K562 (cell line): ENCODE measurements around the gene BRD3OS. TPM values are rescaled to one million over a fixed set of nuclear protein-coding genes. Genes with fewer than 3 reads are reported as not detected.
A peak's percentile ranks its signal among the peaks of the same experiment; 100 is the strongest.

Source experiments
- CCAR2 ChIP-seq: fragments of 200-400 bp; formaldehyde crosslinking; IDR thresholded peaks from 2 replicates; pipeline ENCODE4 v1.6.1; 2017; ENCODE audit warnings: mild to moderate bottlenecking, low read depth, low read length
- GTF2E2 ChIP-seq: fragments of 200-800 bp; sonication (Bioruptor generic); IDR thresholded peaks from 2 replicates; pipeline ENCODE4 v1.6.1; 2016; ENCODE audit warnings: missing genetic modification characterization, missing compliant biosample characterization
- KDM5B ChIP-seq: fragments of 200-600 bp; sonication (generic); IDR thresholded peaks from 2 replicates; pipeline ENCODE4 v1.6.1; 2012; ENCODE audit warnings: low read depth, mild to moderate bottlenecking, moderate library complexity, low read length, control low read depth, inconsistent platforms; ENCODE audit not compliant: insufficient replicate concordance
- NFRKB ChIP-seq: fragments of 450-650 bp; IDR thresholded peaks from 2 replicates; pipeline ENCODE4 v1.6.1; 2016; ENCODE audit warnings: low read depth
- PHF20 ChIP-seq: fragments of 450-650 bp; IDR thresholded peaks from 2 replicates; pipeline ENCODE4 v1.6.1; 2018; ENCODE audit not compliant: partially characterized antibody
- RAD21 ChIP-seq, 2 experiments: fragments of 250-450 bp in 1 of 2; fragments of 450-650 bp in 1 of 2; sonication (Bioruptor Pico) in 1 of 2; formaldehyde crosslinking in 1 of 2; IDR thresholded peaks in 1 of 2; conservative IDR thresholded peaks in 1 of 2; 2 replicates each; pipeline versions ENCODE4 v1.4.0 to v1.8.0; 2020 to 2022; ENCODE audit warnings: mild to moderate bottlenecking in 2 of 2, moderate library complexity in 1 of 2
- RB1 ChIP-seq: fragments of 450-650 bp; IDR thresholded peaks from 2 replicates; pipeline ENCODE4 v1.6.1; 2017; ENCODE audit warnings: low read depth, mild to moderate bottlenecking
- RBM14 ChIP-seq: fragments of 200-400 bp; formaldehyde crosslinking; IDR thresholded peaks from 2 replicates; pipeline ENCODE4 v1.6.1; 2018; ENCODE audit warnings: low read depth, mild to moderate bottlenecking, low read length, moderate library complexity, borderline replicate concordance; ENCODE audit not compliant: insufficient read depth
- ZBTB7A ChIP-seq: IDR thresholded peaks from 2 replicates; pipeline ENCODE4 v1.6.1; 2011; ENCODE audit warnings: low read depth, mild to moderate bottlenecking, low read length, moderate library complexity, borderline replicate concordance; ENCODE audit not compliant: control insufficient read depth
- ZNF3 ChIP-seq: fragments of 250-450 bp; sonication (Bioruptor Pico); IDR thresholded peaks from 2 replicates; pipeline ENCODE4 v1.5.0; 2021; ENCODE audit warnings: mild to moderate bottlenecking, moderate library complexity
- ZNF445 ChIP-seq: fragments of 250-450 bp; sonication (Bioruptor Pico); IDR thresholded peaks from 2 replicates; pipeline ENCODE4 v1.4.0; 2020; ENCODE audit warnings: low read depth, mild to moderate bottlenecking, moderate library complexity
- polyA plus RNA-seq, 8 experiments: library from polyadenylated mRNA; depleted of rRNA in 4 of 8; stranded (reverse) in 5 of 8; unstranded in 3 of 8; fragments of >200 nt; fragmentation: Nextera tagmentation in 2 of 8; fragmentation: Illumina TruSeq in 1 of 8; extraction: Ambion mirVana in 2 of 8; extraction: Trizol in 1 of 8; gene quantifications; 2 replicates each; pipeline versions ENCODE4 v1.2.1 to v1.2.3, GENCODE V29; 2011 to 2014; ENCODE audit warnings: inconsistent platforms in 1 of 8, missing spikeins in 1 of 8
- total RNA-seq, 7 experiments: library from RNA; depleted of rRNA in 6 of 7; stranded (reverse); fragments of >200 nt in 6 of 7; fragmentation: Illumina TruSeq in 2 of 7; extraction: Trizol in 2 of 7; gene quantifications; 2 replicates each; pipeline versions ENCODE4 v1.2.1 to v1.2.3, GENCODE V29; 2011 to 2021; ENCODE audit warnings: low replicate concordance in 1 of 7
- TF ChIP-seq, protein P1 (sequence below): sonication (generic); formaldehyde crosslinking; IDR thresholded peaks from 2 replicates; pipeline ENCODE4 v1.8.1; 2023; ENCODE audit warnings: missing genetic modification reagents, mild to moderate bottlenecking, borderline replicate concordance
- TF ChIP-seq, protein P2 (sequence below): fragments of 450-650 bp; IDR thresholded peaks from 2 replicates; pipeline ENCODE4 v1.7.0; 2016; ENCODE audit warnings: borderline replicate concordance
- TF ChIP-seq, protein P3 (sequence below): IDR thresholded peaks from 2 replicates; pipeline ENCODE4 v1.6.1; 2016; ENCODE audit warnings: missing genetic modification characterization, missing compliant biosample characterization
- TF ChIP-seq, protein P4 (sequence below), 3 experiments: IDR thresholded peaks in 2 of 3; conservative IDR thresholded peaks in 1 of 3; 2 replicates each; pipeline ENCODE4 v1.5.1; 2011 to 2012; ENCODE audit warnings: low read length in 3 of 3, mild to moderate bottlenecking in 3 of 3, control low read depth in 2 of 3, improper control_type of control experiment in 1 of 3, inconsistent platforms in 1 of 3, low read depth in 1 of 3, mixed read lengths in 1 of 3, moderate library complexity in 1 of 3; ENCODE audit not compliant: insufficient read depth in 2 of 3

The BRD3OS gene
- total and polyA plus RNA-seq, 9 of the 15 experiments (the other 6 are each of a cell fraction or from before 2014, with no cell fraction given): 1.1 to 8.7 (median 5.9) TPM

DNA sequence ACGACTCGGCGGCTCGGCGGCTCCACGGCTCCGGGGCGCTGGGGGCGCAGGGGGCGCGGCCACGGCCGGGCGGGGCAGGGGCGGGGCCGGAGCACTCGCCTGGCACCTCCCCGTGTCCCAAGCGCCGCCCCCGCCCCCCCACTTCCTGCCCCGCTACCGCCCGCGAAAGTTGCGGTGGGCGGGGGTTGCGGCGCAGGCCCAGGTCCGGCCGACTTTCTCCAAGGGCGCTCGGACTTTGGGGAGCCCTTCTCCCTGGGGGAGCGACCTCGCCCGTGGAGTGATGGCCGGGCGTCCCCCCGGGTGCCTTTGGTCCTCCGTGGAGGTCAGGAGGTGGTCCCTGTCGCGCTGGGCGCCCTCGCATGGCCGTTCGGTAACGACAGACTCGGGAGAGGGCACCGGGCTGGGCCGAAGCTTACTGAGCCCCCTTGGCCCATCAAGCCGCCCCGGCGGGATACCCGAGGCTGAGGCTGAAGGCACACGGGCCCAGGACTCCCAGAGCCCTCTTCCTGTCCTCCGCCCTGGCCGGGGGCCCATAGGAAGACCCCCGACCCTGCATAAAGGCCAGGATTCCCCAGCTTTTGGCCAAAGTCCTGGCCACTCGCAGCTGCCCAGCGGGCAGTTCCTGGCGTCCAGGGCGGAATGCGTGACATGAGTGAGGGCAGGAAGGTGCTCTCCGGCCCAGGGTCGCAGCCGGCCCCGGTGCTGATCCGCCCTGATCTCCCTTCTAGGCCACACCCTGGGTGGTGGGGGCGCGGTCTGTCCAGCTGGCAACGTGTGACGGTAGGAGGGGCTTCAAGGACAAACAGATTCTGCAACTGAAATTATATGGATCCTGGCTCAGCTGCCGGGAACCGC lies 32.3 kb upstream of the BRD3OS start (continued):
- TF ChIP-seq GTF2E2 (no peak), RAD21 (CRISPR knock-in tag; conservative IDR thresholded peaks at IDR 0.05 in 1 of 2, IDR thresholded peaks at IDR 0.05 in 1 of 2) (peak; percentile 39 to 43), RB1 (peak; percentile 37; the same call in 1 of the 2 replicates), CCAR2 (no peak), RBM14 (0 out of 2 replicates have a peak, but pooled peaks have one; percentile 13), PHF20 (peak; percentile 43), ZBTB7A (peak; percentile 76; the same call in 1 of the 2 replicates), KDM5B (no peak), ZNF445 (CRISPR knock-in tag) (no peak), ZNF3 (CRISPR knock-in tag) (no peak), NFRKB (no peak)
- TF ChIP-seq, protein P1, sequence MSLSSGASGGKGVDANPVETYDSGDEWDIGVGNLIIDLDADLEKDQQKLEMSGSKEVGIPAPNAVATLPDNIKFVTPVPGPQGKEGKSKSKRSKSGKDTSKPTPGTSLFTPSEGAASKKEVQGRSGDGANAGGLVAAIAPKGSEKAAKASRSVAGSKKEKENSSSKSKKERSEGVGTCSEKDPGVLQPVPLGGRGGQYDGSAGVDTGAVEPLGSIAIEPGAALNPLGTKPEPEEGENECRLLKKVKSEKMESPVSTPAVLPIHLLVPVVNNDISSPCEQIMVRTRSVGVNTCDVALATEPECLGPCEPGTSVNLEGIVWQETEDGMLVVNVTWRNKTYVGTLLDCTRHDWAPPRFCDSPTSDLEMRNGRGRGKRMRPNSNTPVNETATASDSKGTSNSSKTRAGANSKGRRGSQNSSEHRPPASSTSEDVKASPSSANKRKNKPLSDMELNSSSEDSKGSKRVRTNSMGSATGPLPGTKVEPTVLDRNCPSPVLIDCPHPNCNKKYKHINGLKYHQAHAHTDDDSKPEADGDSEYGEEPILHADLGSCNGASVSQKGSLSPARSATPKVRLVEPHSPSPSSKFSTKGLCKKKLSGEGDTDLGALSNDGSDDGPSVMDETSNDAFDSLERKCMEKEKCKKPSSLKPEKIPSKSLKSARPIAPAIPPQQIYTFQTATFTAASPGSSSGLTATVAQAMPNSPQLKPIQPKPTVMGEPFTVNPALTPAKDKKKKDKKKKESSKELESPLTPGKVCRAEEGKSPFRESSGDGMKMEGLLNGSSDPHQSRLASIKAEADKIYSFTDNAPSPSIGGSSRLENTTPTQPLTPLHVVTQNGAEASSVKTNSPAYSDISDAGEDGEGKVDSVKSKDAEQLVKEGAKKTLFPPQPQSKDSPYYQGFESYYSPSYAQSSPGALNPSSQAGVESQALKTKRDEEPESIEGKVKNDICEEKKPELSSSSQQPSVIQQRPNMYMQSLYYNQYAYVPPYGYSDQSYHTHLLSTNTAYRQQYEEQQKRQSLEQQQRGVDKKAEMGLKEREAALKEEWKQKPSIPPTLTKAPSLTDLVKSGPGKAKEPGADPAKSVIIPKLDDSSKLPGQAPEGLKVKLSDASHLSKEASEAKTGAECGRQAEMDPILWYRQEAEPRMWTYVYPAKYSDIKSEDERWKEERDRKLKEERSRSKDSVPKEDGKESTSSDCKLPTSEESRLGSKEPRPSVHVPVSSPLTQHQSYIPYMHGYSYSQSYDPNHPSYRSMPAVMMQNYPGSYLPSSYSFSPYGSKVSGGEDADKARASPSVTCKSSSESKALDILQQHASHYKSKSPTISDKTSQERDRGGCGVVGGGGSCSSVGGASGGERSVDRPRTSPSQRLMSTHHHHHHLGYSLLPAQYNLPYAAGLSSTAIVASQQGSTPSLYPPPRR (CRISPR knock-in tag): no peak
- TF ChIP-seq, protein P2, sequence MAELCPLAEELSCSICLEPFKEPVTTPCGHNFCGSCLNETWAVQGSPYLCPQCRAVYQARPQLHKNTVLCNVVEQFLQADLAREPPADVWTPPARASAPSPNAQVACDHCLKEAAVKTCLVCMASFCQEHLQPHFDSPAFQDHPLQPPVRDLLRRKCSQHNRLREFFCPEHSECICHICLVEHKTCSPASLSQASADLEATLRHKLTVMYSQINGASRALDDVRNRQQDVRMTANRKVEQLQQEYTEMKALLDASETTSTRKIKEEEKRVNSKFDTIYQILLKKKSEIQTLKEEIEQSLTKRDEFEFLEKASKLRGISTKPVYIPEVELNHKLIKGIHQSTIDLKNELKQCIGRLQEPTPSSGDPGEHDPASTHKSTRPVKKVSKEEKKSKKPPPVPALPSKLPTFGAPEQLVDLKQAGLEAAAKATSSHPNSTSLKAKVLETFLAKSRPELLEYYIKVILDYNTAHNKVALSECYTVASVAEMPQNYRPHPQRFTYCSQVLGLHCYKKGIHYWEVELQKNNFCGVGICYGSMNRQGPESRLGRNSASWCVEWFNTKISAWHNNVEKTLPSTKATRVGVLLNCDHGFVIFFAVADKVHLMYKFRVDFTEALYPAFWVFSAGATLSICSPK: no peak
- TF ChIP-seq, protein P3, sequence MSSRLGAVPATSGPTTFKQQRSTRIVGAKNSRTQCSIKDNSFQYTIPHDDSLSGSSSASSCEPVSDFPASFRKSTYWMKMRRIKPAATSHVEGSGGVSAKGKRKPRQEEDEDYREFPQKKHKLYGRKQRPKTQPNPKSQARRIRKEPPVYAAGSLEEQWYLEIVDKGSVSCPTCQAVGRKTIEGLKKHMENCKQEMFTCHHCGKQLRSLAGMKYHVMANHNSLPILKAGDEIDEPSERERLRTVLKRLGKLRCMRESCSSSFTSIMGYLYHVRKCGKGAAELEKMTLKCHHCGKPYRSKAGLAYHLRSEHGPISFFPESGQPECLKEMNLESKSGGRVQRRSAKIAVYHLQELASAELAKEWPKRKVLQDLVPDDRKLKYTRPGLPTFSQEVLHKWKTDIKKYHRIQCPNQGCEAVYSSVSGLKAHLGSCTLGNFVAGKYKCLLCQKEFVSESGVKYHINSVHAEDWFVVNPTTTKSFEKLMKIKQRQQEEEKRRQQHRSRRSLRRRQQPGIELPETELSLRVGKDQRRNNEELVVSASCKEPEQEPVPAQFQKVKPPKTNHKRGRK (tag): no peak
- TF ChIP-seq, protein P4, sequence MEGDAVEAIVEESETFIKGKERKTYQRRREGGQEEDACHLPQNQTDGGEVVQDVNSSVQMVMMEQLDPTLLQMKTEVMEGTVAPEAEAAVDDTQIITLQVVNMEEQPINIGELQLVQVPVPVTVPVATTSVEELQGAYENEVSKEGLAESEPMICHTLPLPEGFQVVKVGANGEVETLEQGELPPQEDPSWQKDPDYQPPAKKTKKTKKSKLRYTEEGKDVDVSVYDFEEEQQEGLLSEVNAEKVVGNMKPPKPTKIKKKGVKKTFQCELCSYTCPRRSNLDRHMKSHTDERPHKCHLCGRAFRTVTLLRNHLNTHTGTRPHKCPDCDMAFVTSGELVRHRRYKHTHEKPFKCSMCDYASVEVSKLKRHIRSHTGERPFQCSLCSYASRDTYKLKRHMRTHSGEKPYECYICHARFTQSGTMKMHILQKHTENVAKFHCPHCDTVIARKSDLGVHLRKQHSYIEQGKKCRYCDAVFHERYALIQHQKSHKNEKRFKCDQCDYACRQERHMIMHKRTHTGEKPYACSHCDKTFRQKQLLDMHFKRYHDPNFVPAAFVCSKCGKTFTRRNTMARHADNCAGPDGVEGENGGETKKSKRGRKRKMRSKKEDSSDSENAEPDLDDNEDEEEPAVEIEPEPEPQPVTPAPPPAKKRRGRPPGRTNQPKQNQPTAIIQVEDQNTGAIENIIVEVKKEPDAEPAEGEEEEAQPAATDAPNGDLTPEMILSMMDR (IDR thresholded peaks at IDR 0.05 in 2 of 3, conservative IDR thresholded peaks at IDR 0.05 in 1 of 3; ENCODE audit: insufficient read depth in 2 of 3, low read depth in 1 of 3, low read length in 3 of 3): peak; percentile 42 to 59 (median 52); a peak in 4 of 6 replicates
